ENCODE results near the gene SCO2. TPM values are rescaled to one million over a fixed set of nuclear protein-coding genes. Genes with fewer than 3 reads are reported as not detected.

The SCO2 gene
- total and polyA plus RNA-seq, 2 of the 13 experiments (the other 11 are each of a cell fraction or from before 2014, with no cell fraction given) = 0.32 to 3.7 TPM

GRCh38 chr22:50530877-50531545 is 5.6 kb upstream of the SCO2 start (continued):
- TF ChIP-seq XBP1 (CRISPR knock-in tag; IDR thresholded peaks at IDR 0.05) (no peak), ZNF773 (CRISPR knock-in tag; IDR thresholded peaks at IDR 0.05; ENCODE audit: borderline replicate concordance) (no peak), TEAD2 (CRISPR knock-in tag; IDR thresholded peaks at IDR 0.05) (no peak), U2AF1 (optimal IDR thresholded peaks at IDR 0.05; ENCODE audit: low read depth, low read length) (no peak), FOXC1 (CRISPR knock-in tag; IDR thresholded peaks at IDR 0.05; ENCODE audit: borderline replicate concordance) (no peak), ZXDC (CRISPR knock-in tag; IDR thresholded peaks at IDR 0.05) (no peak), ZNF780A (CRISPR knock-in tag; IDR thresholded peaks at IDR 0.05) (0 out of 2 replicates have a peak, but pooled peaks have one; percentile 65), NFIC (IDR thresholded peaks at IDR 0.05; ENCODE audit: low read length) (no peak), ZNF407 (CRISPR knock-in tag; IDR thresholded peaks at IDR 0.05; ENCODE audit: not compliant biosample characterization) (no peak), KAT7 (CRISPR knock-in tag; IDR thresholded peaks at IDR 0.05; ENCODE audit: borderline replicate concordance) (no peak), ZNF660 (CRISPR knock-in tag; IDR thresholded peaks at IDR 0.05; ENCODE audit: borderline replicate concordance, low read depth) (no peak), MXD1 (CRISPR knock-in tag; IDR thresholded peaks at IDR 0.05) (no peak), PHF20 (CRISPR knock-in tag; IDR thresholded peaks at IDR 0.05) (no peak; the same call in 1 of the 2 replicates), ZNF768 (CRISPR knock-in tag; IDR thresholded peaks at IDR 0.05) (no peak), ZNF883 (CRISPR knock-in tag; IDR thresholded peaks at IDR 0.05; ENCODE audit: not compliant biosample characterization) (no peak), HBP1 (CRISPR knock-in tag; IDR thresholded peaks at IDR 0.05; ENCODE audit: low read depth) (no peak), RFX3 (CRISPR knock-in tag; IDR thresholded peaks at IDR 0.05) (no peak), HOXA5 (CRISPR knock-in tag; IDR thresholded peaks at IDR 0.05) (no peak)

Data from HepG2 (cell line).